Activated CD4-positive, alpha-beta T cell treated with anti-CD3 and anti-CD28 coated beads, Interleukin-2, amount 50 U/mL, for 16 hours (primary cell): ENCODE results near the gene CTBS.
"Not testable (repeated sequence)": the region's sequence is repeated elsewhere in the genome, so short reads cannot be mapped to it uniquely, and the experiment has no call there.

ENCODE experiments used
- DNase-seq: peaks from one replicate; pipeline ENCODE4 v3.0.0-alpha.2; 2020

The CTBS gene

GRCh38 chr1:84573967-84574842 lies at the start of gene CTBS:
TSS of gene CTBS (minus strand) at chr1:84574440. CDS start at chr1:84574415, 25 bp downstream.
- peak; percentile 91 for DNase-seq

GRCh38 chr1:84621553-84621952 lies 47.3 kb upstream of the CTBS start:
- no peak for DNase-seq

- peak; percentile 84 for DNase-seq
Observed at GRCh38 chr1:84620720-84621313, 46.6 kb upstream of the CTBS start.

- peak; percentile 54 for DNase-seq
Observed at GRCh38 chr1:84619383-84620102, 45.3 kb upstream of the CTBS start.

GRCh38 chr1:84617349-84617748 lies 43.1 kb upstream of the CTBS start:
- DNase-seq = no peak

GRCh38 chr1:84615790-84616189 lies 41.5 kb upstream of the CTBS start:
- DNase-seq = no peak

GRCh38 chr1:84613887-84614286 lies 39.6 kb upstream of the CTBS start:
- no peak for DNase-seq

GRCh38 chr1:84613026-84613425 lies 38.8 kb upstream of the CTBS start:
- DNase-seq = no peak

GRCh38 chr1:84611796-84612195 lies 37.6 kb upstream of the CTBS start:
- no peak for DNase-seq

GRCh38 chr1:84611091-84611490 lies 36.9 kb upstream of the CTBS start:
- DNase-seq = no peak

- DNase-seq = no peak
Observed at GRCh38 chr1:84606977-84607376, 32.7 kb upstream of the CTBS start.

- DNase-seq = no peak
Observed at GRCh38 chr1:84605157-84605556, 30.9 kb upstream of the CTBS start.

- no peak for DNase-seq
Observed at GRCh38 chr1:84603941-84604830, 29.9 kb upstream of the CTBS start.

- no peak for DNase-seq
Observed at GRCh38 chr1:84603223-84603622, 29.0 kb upstream of the CTBS start.

GRCh38 chr1:84600796-84601195 lies 26.6 kb upstream of the CTBS start:
- DNase-seq = no peak

GRCh38 chr1:84598846-84599741 lies 24.9 kb upstream of the CTBS start:
- peak; percentile 70 for DNase-seq

GRCh38 chr1:84598418-84598817 lies 24.2 kb upstream of the CTBS start:
- DNase-seq = no peak

GRCh38 chr1:84597011-84597410 lies 22.8 kb upstream of the CTBS start:
- DNase-seq = no peak

- DNase-seq = not testable (repeated sequence)
Observed at GRCh38 chr1:84594959-84595358, 20.7 kb upstream of the CTBS start.

GRCh38 chr1:84587099-84587498 lies 12.9 kb upstream of the CTBS start:
- DNase-seq = no peak

- DNase-seq = no peak
Observed at GRCh38 chr1:84585803-84586202, 11.6 kb upstream of the CTBS start.

GRCh38 chr1:84584126-84584525 lies 9.9 kb upstream of the CTBS start:
- DNase-seq = no peak
